HL-60/S4 treated with phorbol 12-myristate 13-acetate at 8.2 ng/mL for 4 days and 3 days (cell line): ENCODE data around the gene SCYL1.
"Not testable (repeated sequence)": the region's sequence is repeated elsewhere in the genome, so short reads cannot be mapped to it uniquely, and the experiment has no call there.

Source experiments
- in situ Hi-C: fragments of 300-500 bp; cut with MboI; formaldehyde crosslinking; loops from 2 replicates; pipeline ENCODE4 v1.15.0; 2022; ENCODE audit warnings: low sequenced_read_pairs

Gene SCYL1

GRCh38 chr11:65504674-65505465 lies 20.0 kb upstream of the SCYL1 start:
- in situ Hi-C loops: loop anchor here (10.0 kb wide), 1 partner anchor 80 kb away; the partner anchor contains the start of gene NEAT1

DNA sequence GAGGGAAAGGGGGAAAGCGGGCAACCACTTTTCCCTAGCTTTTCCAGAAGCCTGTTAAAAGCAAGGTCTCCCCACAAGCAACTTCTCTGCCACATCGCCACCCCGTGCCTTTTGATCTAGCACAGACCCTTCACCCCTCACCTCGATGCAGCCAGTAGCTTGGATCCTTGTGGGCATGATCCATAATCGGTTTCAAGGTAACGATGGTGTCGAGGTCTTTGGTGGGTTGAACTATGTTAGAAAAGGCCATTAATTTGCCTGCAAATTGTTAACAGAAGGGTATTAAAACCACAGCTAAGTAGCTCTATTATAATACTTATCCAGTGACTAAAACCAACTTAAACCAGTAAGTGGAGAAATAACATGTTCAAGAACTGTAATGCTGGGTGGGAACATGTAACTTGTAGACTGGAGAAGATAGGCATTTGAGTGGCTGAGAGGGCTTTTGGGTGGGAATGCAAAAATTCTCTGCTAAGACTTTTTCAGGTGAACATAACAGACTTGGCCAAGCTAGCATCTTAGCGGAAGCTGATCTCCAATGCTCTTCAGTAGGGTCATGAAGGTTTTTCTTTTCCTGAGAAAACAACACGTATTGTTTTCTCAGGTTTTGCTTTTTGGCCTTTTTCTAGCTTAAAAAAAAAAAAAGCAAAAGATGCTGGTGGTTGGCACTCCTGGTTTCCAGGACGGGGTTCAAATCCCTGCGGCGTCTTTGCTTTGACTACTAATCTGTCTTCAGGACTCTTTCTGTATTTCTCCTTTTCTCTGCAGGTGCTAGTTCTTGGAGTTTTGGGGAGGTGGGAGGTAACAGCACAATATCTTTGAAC lies 19.2 kb upstream of the SCYL1 start:
- in situ Hi-C loops: loop anchor here (10.0 kb wide), 1 partner anchor 81 kb away; the partner anchor contains the start of gene NEAT1

DNA sequence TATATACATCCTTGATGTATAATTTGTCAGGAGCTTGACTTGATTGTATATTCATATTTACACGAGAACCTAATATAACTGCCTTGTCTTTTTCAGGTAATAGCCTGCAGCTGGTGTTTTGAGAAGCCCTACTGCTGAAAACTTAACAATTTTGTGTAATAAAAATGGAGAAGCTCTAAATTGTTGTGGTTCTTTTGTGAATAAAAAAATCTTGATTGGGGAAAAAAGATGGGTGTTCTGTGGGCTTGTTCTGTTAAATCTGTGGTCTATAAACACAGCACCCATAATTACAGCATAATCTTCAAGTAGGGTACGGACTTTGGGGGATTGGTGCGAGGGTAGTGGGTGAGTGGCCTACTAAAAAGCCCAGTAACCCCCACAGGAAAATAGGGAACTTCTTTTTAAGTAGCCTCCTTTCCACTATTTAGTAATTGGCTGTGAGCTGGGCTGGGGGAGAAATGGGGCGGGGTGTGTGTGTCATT lies 18.6 kb upstream of the SCYL1 start:
- in situ Hi-C loops: loop anchor here (10.0 kb wide), 1 partner anchor 82 kb away; the partner anchor contains the start of gene NEAT1

GRCh38 chr11:65506772-65507505 lies 17.9 kb upstream of the SCYL1 start:
- in situ Hi-C loops: loop anchor here (10.0 kb wide), 1 partner anchor 82 kb away; the partner anchor contains the start of gene NEAT1

- in situ Hi-C loops: loop anchor here (10.0 kb wide), 1 partner anchor 148 kb away; no protein-coding TSS in a partner anchor
Observed at GRCh38 chr11:65512311-65512710, 12.6 kb upstream of the SCYL1 start.

DNA sequence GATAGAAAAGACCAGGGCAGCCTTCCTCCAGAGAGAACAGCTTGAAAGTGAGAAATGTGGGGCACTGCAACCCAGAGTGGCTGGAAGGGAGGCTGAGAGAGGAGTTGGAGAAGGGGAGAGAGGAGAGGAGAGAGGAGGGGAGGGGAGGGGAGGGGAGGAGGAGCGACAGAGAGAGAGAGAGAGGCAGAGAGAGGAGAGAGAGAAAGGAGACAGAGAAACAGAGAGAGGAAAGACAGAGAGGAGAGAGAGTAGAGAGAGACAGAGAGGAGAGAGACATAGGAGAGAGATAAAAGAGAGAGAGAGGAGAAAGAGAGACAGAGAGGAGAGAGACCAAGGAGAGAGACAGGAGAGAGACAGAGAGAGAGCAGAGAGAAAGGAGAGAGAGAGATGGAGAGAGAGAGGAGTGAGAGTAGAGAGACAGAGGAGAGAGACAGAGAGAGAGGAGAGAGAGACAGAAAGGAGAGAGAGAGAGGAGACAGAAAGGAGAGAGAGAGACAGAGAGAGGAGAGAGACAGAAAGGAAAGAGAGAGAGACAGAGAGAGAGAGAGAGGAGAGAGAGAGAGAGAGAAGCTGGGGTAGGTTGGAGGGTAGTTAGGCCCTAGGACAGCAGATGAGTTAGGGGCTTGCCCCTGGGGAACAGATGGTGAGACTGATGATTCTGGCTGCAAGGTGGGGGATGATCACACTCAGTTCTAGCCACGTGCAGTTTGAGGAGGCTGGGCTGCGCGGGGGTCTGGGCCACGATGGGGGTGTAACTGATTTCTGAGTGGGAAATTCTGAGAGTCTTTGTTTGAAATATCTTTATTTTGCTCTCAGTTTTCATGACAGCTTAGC lies 8.5 kb upstream of the SCYL1 start:
- in situ Hi-C loops: loop anchor here (10.0 kb wide), 1 partner anchor 152 kb away; no protein-coding TSS in a partner anchor

DNA sequence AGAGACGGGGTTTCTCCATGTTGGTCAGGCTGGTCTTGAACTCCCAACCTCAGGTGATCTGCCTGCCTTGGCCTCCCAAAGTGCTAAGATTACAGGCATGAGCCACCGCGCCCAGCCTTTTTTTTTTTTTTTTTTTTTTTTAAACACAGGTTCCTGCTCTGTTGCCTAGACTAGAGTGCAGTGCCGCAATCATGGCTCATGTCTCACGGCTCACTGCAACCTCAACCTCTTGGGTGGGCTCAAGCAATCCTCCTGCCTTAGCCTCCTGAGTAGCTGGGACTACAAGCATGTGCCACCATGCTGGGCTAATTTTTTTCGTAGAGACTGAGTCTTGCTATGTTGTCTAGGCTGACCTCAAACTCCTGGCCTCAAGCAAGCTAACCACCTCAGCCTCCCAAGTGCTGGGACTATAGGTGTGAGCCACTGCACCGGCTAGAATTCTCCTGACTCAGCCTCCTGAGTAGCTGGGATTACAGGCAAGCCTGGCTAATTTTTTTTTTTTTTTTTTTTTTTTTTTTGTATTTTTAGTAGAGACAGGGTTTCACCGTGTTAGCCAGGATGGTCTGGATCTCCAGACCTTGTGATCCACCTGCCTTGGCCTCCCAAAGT lies 5.8 kb upstream of the SCYL1 start:
- in situ Hi-C loops: loop anchor here (10.0 kb wide), 1 partner anchor 154 kb away; no protein-coding TSS in a partner anchor

- in situ Hi-C loops: not testable (repeated sequence)
Observed at GRCh38 chr11:65521777-65522521, 2.9 kb upstream of the SCYL1 start.

DNA sequence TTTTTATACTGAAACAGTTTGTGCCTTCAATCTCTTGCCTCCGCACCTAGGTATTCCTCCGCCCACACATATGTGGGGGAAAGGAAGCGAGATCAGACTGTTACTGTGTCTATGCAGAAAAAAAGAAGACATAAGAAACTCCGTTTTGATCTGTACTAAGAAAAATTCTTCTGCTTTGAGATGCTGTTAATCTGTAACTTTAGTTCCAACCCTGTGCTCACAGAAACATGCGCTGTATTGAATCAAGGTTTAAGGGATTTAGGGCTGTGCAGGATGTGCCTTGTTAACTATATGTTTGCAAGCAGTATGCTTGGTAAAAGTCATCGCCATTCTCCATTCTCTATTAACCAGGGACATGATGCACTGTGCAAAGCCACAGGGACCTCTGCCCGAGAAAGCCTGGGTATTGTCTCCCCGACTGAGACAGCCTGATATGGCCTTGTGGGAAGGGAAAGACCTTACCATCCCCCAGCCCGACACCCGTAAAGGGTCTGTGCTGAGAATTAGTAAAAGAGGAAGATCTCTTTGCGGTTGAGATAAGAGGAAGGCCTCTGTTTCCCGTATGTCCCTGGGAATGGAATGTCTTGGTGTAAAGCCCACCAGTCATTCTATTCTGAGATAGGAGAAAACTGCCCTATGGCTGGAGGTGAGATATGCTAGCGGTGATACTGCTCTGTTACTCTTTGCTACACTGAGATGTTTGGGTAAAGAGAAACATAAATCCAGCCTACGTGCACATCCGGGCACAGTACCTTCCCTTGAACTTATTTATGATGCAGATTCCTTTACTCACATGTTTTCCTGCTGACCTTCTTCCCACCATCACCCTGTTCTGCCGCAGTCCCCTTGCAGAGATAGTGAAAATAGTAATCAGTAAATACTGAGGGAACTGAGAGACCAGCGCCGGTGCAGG lies 1.9 kb upstream of the SCYL1 start:
- in situ Hi-C loops: not testable (repeated sequence)

DNA sequence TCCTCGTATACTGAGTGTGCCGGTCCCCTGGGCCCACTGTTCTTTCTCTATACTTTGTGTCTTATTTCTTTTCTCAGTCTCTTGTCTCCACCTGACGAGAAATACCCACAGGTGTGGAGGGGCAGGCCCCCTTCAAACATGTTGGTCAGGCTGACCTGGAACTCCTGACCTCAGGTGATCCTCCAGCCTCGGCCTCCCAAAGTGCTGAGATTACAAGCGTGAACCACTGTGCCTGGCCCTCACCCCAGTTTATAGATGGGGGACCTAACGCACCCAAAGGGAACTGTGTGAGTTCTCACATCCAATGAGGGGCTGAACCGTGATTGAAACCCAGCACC lies 1.3 kb upstream of the SCYL1 start:
- in situ Hi-C loops: not testable (repeated sequence)

DNA sequence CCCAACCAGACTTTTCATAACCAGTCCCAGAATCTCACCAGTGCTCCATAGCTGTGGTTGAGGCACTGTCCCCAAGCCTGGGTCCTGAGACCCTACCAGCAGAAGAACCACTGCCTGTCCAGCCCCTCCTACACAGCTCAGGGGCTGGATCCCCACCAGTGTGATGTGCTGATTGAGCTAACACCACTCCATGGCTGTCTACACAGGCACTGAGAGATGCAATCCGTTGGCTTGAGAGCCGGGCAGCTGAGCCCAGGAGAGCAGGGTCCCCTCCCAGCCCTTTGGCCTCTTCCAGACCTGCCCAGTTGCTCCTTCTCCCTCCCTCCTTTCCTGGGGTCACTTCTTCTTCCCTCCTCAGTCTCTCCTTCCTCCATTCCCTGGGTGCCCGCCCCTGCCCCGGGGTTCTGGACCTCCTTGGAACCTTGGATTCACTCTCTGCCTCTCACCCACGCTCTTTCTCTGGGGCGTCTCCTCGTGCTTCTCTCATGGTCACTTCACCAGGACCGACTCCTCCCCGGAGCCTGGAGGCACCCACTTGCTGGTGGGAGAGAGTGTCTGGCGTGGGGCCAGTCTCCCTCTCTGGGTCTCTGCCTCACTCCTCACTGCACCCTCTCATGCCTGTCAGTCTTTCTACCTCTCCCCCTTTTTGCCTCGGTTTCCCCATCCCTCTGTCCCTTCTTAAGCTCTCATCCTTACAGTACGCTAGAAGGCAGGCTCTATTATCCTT lies 706 bp upstream of the SCYL1 start:
- in situ Hi-C loops: no loop called here

GRCh38 chr11:65525546-65526480 lies 930 bp downstream of the SCYL1 start:
- in situ Hi-C loops: no loop called here

DNA sequence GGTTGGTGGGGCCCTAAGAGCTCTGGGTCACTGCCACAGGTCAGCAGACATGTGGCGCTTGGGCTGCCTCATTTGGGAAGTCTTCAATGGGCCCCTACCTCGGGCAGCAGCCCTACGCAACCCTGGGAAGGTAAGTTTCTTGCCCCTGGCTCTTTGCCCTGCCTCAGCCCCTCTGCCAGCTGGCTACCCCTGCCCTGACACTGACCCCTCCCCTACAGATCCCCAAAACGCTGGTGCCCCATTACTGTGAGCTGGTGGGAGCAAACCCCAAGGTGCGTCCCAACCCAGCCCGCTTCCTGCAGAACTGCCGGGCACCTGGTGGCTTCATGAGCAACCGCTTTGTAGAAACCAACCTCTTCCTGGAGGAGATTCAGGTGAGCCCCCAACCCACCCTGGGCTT lies 1.9 kb downstream of the SCYL1 start:
- in situ Hi-C loops: no loop called here

- in situ Hi-C loops: no loop called here
Observed at GRCh38 chr11:65528819-65529350, 4.0 kb downstream of the SCYL1 start.

DNA sequence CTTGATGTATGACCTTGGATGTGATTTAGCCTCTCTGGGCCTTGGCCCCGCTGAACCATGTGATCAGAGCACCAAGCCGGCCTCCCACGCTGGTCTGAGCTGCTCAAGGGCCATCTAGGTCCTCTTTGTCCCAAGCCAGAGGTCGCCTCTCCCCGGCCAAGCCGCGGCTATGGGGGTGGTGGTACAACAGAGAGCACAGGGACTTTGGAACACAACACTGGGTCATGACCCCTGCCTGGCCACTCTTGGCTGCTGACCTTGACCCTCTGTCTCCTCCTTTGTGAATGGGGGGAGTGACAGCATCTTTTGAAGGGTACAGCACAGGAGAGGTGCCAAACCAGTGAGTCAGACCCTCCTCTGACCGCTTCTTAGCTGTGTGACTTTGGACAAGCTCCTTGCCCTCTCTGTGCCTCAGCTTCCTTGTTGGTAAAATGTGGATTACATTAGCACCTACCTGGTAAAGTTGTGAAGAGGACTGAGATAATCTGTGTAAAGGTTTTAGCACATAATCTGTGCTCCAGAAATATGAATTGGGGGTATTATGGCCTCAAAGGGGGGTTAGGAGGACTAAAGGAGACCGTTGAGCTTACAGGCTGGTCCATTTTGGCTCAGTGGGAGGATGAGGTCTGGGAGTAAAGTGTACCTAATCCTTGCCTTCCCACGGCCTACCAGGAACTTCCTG lies 4.7 kb downstream of the SCYL1 start:
- in situ Hi-C loops: no loop called here
